ENCODE data around the gene EPDR1.

Gene EPDR1

GRCh38 chr7:37920305-37920848 lies at the start of gene EPDR1:
TSS of gene EPDR1 (plus strand) at chr7:37920640. CDS start at chr7:37920940, 300 bp downstream.
- peak in 2 of 3 donors; percentile 6 to 15 for DNase-seq (ENCODE audit: low read depth in 2 of 3, low spot score in 1 of 3)

- DNase-seq (ENCODE audit: low read depth in 2 of 3, low spot score in 1 of 3): no peak
These were observed 38.4 kb upstream of the EPDR1 start for GRCh38 chr7:37882086-37882485.

GRCh38 chr7:37893359-37893758 lies 27.1 kb upstream of the EPDR1 start:
- DNase-seq (ENCODE audit: low read depth in 2 of 3, low spot score in 1 of 3): no peak

- no peak for DNase-seq (ENCODE audit: low read depth in 2 of 3, low spot score in 1 of 3)
These were observed 25.8 kb upstream of the EPDR1 start for GRCh38 chr7:37894671-37895070.

- no peak for DNase-seq (ENCODE audit: low read depth in 2 of 3, low spot score in 1 of 3)
These were observed 20.7 kb upstream of the EPDR1 start for GRCh38 chr7:37899712-37900247.

GRCh38 chr7:37901236-37901827 lies 19.1 kb upstream of the EPDR1 start:
- DNase-seq (ENCODE audit: low read depth in 2 of 3, low spot score in 1 of 3): no peak

GRCh38 chr7:37901890-37902524 lies 18.4 kb upstream of the EPDR1 start:
- DNase-seq (ENCODE audit: low read depth in 2 of 3, low spot score in 1 of 3): no peak

- DNase-seq (ENCODE audit: low read depth in 2 of 3, low spot score in 1 of 3): no peak
These were observed 12.1 kb upstream of the EPDR1 start for GRCh38 chr7:37908221-37908788.

GRCh38 chr7:37912756-37913155 lies 7.7 kb upstream of the EPDR1 start:
- DNase-seq (ENCODE audit: low read depth in 2 of 3, low spot score in 1 of 3): no peak

- DNase-seq (ENCODE audit: low read depth in 2 of 3, low spot score in 1 of 3): no peak
These were observed 5.0 kb upstream of the EPDR1 start for GRCh38 chr7:37915438-37915837.

GRCh38 chr7:37916017-37916672 lies 4.3 kb upstream of the EPDR1 start:
- DNase-seq (ENCODE audit: low read depth in 2 of 3, low spot score in 1 of 3): no peak

GRCh38 chr7:37916673-37917660 lies 3.5 kb upstream of the EPDR1 start, which contains the start of gene SFRP4:
TSS of gene SFRP4 (minus strand) at chr7:37916817. CDS start at chr7:37916537, 280 bp downstream.
- no peak for DNase-seq (ENCODE audit: low read depth in 2 of 3, low spot score in 1 of 3)

- no peak for DNase-seq (ENCODE audit: low read depth in 2 of 3, low spot score in 1 of 3)
These were observed 1.9 kb upstream of the EPDR1 start for GRCh38 chr7:37918526-37918925.

GRCh38 chr7:37920849-37921805 lies 687 bp downstream of the EPDR1 start:
- DNase-seq (ENCODE audit: low read depth in 2 of 3, low spot score in 1 of 3): no peak

GRCh38 chr7:37921876-37922275 lies 1.4 kb downstream of the EPDR1 start:
- DNase-seq (ENCODE audit: low read depth in 2 of 3, low spot score in 1 of 3): no peak

- no peak for DNase-seq (ENCODE audit: low read depth in 2 of 3, low spot score in 1 of 3)
These were observed 3.6 kb downstream of the EPDR1 start for GRCh38 chr7:37923996-37924395.

- DNase-seq (ENCODE audit: low read depth in 2 of 3, low spot score in 1 of 3): no peak
These were observed 4.1 kb downstream of the EPDR1 start for GRCh38 chr7:37924491-37925041.

GRCh38 chr7:37925620-37926019 lies 5.2 kb downstream of the EPDR1 start:
- no peak for DNase-seq (ENCODE audit: low read depth in 2 of 3, low spot score in 1 of 3)
